Colon (tissue), 2 donors: ENCODE data around the gene NR3C1.

ENCODE experiments used
- FAIRE-seq: peaks from 2 replicates; lab custom pipeline; 2012; peaks lifted over from hg19 to GRCh38; lab: Jason Lieb, UNC
- donor health status: control.
- donor health status: control.

NR3C1 gene

GRCh38 chr5:143425835-143426234 is 22.3 kb upstream of the NR3C1 start:
- FAIRE-seq: no peak

GRCh38 chr5:143418140-143418866 is 14.8 kb upstream of the NR3C1 start:
- no peak for FAIRE-seq

GRCh38 chr5:143417503-143418139 is 14.1 kb upstream of the NR3C1 start:
- peak; percentile 60 for FAIRE-seq

GRCh38 chr5:143416411-143416810 is 12.9 kb upstream of the NR3C1 start:
- FAIRE-seq: no peak

- FAIRE-seq: no peak
Observed at GRCh38 chr5:143413958-143414669, 10.6 kb upstream of the NR3C1 start.

- no peak for FAIRE-seq
Observed at GRCh38 chr5:143412661-143413342, 9.3 kb upstream of the NR3C1 start.

GRCh38 chr5:143409926-143410325 is 6.4 kb upstream of the NR3C1 start:
- FAIRE-seq: no peak

- no peak for FAIRE-seq
Observed at GRCh38 chr5:143406408-143406807, 2.9 kb upstream of the NR3C1 start.

- FAIRE-seq: no peak
Observed at GRCh38 chr5:143405849-143406098, 2.3 kb upstream of the NR3C1 start.

- FAIRE-seq: no peak
Observed at GRCh38 chr5:143405063-143405848, 1.8 kb upstream of the NR3C1 start.

GRCh38 chr5:143404416-143405062 is 1.1 kb upstream of the NR3C1 start:
- no peak for FAIRE-seq

GRCh38 chr5:143403334-143403592 is 223 bp downstream of the NR3C1 start:
- no peak for FAIRE-seq

GRCh38 chr5:143402553-143403333 is 743 bp downstream of the NR3C1 start:
- no peak for FAIRE-seq

GRCh38 chr5:143402017-143402552 is 1.4 kb downstream of the NR3C1 start:
- no peak for FAIRE-seq

- no peak for FAIRE-seq
Observed at GRCh38 chr5:143401227-143402016, 2.1 kb downstream of the NR3C1 start.

GRCh38 chr5:143400541-143401226 is 2.8 kb downstream of the NR3C1 start:
- FAIRE-seq: no peak

- FAIRE-seq: no peak
Observed at GRCh38 chr5:143399616-143400540, 3.6 kb downstream of the NR3C1 start.
